GM19372 (cell line): Measurements from ENCODE around the gene ZFAND6.
"Not testable (repeated sequence)": the region's sequence is repeated elsewhere in the genome, so short reads cannot be mapped to it uniquely, and the experiment has no call there.

Experiments
- ATAC-seq: cut with Tn5 transposase; IDR thresholded peaks from one replicate; pipeline ENCODE4 v1.9.1; 2021; ENCODE audit warnings: mild to moderate bottlenecking, low read depth, moderate library complexity; ENCODE audit not compliant: unreplicated experiment

Gene ZFAND6

DNA sequence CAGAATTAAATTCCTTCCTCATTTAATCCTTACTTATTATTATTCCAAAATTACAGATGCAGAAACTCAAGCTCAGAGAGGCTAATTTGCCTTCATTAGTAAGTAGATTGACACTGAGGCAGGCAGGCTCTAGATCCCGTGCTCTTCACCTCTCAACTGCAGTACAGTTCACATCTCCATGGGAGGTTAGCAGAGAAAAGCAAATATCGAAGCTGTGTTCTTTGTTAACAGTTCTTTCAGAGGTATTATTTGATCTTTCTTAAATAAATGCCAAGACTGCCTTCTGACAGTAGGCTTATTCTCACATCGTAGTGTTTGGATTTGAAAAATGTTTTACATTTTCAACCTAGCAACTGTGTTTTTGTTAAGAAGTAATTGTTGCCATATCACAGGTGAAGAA lies 77.4 kb downstream of the ZFAND6 start:
- ATAC-seq: no peak

DNA sequence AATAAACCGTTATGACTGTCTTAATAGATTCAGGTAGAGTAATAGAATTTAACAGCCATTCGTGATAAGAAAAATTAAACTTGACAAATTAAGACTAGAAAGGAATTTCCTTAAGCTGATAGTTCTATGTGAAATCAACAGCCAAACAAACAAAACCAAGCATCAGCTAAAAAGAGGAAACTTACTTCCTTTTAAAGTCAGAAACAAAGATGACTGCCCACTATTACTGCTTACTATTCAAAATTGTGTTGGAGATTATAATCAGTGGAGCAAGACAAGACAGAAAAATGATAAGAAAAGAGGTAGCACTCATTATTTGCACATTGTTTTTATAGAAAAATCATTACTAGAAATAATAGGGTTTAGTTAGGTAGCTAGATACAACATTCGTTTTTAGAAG lies 79.5 kb downstream of the ZFAND6 start:
- no peak for ATAC-seq

DNA sequence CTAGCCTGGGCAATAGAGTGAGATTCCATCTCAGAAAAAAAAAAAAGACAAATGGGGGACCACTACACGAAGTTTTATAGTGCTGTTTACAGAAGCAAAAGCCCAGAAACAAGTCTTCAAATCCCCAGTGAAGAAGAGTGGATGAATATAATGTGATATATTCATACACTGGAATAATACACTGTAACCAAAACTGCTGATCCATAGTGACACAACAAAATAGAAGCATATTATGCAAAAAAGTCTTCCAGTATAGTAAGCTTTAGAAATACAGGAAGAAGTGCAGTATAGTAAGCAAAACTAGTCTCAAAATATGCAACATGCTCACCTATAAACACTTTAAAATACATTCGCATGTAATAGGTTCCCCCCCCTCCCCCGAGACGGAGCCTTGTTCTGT lies 81.4 kb downstream of the ZFAND6 start:
- ATAC-seq: no peak

GRCh38 chr15:80141916-80142598 lies 82.6 kb downstream of the ZFAND6 start:
- ATAC-seq: no peak

DNA sequence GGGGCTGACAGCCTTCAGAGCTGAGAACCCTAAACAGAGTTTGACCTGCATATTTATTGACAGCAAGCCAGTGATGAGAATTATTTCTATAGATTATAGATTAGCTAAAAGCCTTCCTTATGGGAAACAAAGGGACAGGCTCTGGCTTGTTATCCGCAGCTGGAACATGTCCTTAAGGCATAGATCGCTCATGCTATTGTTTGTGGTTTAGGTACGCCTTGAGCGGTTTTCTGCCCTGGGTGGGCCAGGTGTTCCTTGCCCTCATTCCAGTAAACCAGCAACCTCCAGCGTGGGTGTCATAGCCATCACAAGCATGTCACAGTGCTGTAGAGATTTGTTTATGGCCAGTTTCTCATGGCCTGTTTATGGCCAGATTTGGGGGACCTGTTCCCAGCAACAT lies 83.2 kb downstream of the ZFAND6 start:
- no peak for ATAC-seq

DNA sequence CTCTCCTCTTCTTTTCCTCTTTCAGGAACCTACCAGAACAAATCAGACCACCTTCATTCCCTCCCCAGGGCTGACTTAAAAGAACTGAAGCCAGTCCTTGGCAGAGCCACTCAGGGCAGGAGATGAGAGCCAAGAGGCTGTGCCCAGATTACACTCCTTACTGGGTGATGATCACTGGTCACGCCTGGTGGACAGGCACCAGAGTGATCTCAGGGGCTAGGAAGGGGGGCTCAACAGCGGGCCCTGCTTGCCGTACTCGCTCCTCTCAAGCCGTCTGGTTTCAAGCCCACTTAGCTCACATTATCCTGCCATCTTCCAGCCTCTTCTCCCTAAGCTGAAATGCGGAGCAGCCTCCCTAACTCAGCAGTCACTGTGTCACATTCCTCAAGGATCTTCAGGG lies 91.7 kb downstream of the ZFAND6 start:
- ATAC-seq: no peak

- ATAC-seq: no peak
These were observed 92.1 kb downstream of the ZFAND6 start for GRCh38 chr15:80151576-80151975.

GRCh38 chr15:80152180-80152895 lies 92.9 kb downstream of the ZFAND6 start:
- ATAC-seq: peak; percentile 64

DNA sequence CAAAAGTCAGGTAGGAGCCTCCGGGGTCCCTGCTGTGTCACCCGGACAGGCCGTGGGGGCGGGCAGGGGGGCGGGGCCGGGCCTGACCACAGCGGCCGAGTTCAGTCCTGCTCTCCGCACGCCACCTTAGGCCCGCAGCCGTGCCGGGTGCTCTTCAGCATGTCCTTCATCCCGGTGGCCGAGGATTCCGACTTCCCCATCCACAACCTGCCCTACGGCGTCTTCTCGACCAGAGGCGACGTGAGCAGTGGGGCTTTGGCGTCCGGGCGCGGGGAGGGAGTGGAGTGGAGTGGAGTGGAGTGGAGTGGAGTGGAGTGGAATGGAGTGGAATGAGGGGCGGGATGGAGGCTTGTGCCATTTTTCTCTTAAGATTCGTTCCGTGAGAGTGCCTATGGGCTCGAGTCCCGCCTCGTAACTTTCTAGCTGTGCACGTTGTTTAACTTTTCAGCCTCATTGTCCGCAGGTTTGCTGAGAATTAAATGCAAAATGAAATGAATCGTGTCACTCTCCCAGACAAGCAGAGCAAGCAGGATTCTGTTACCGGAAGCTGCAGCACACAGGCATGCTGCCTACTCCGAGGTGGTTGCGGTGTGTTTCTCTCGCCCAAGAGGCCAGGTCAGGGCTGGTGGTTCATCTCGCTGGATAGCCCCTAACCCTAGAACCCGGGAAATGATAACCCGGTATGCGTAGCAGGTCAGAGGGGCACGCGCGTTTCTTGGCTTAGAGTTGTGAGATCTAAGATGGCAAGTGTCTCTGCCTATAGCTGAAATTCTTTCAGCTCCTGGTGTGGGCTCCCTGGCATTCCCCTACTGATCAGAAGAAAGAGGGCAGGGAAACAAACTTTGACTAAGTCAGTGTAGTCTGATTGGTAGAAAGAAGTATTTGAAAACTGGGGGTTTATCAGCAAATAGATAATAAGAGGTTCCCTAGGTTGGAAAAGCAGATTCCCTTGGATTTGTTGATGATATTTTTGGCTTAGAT lies 93.7 kb downstream of the ZFAND6 start, which contains the start of gene FAH:
TSS of gene FAH (plus strand) at position 104 of the 981 bp plus-strand sequence. CDS start at position 160, 56 bp downstream.
- ATAC-seq: peak; percentile 68

DNA sequence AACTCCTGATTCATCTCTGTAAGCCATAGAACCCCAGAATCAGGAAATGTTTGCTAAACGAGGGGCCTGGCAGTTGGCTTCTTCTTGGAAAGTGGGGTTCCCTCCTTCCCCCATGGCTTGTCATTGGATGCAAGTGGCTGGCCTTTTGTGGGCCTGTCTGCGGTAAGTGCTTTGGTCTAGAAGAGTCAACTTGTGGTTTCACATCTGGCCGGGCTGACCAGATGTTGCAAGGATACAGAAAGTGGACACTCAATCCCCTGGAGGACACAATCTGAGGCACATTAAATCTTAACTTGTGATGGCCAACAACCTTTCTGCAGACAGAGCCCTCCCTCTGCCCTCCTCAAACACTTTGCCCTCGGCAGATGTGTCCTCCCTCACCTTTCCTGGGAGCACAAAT lies 94.4 kb downstream of the ZFAND6 start:
- no peak for ATAC-seq

DNA sequence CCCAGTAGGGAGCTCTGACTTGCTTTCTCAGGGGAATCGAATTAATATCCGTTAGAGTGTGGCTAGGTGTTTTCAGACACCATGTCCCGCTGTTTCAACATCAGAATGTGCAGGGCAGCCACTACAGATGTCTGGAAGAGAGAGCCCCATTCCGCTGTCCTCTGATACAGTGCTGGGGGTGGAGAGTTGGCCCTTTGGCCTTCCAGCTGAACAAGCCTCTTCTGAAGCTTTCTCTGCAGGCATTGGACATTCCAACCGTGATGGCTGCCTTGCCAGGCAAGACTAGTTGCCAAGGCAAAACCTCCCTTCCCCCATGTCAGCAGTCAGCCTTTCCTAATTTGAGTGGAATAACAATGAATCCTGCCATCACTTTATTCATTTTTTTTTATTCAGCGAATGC lies 94.9 kb downstream of the ZFAND6 start:
- ATAC-seq: no peak

- ATAC-seq: no peak
These were observed 95.5 kb downstream of the ZFAND6 start for GRCh38 chr15:80155001-80155377.

DNA sequence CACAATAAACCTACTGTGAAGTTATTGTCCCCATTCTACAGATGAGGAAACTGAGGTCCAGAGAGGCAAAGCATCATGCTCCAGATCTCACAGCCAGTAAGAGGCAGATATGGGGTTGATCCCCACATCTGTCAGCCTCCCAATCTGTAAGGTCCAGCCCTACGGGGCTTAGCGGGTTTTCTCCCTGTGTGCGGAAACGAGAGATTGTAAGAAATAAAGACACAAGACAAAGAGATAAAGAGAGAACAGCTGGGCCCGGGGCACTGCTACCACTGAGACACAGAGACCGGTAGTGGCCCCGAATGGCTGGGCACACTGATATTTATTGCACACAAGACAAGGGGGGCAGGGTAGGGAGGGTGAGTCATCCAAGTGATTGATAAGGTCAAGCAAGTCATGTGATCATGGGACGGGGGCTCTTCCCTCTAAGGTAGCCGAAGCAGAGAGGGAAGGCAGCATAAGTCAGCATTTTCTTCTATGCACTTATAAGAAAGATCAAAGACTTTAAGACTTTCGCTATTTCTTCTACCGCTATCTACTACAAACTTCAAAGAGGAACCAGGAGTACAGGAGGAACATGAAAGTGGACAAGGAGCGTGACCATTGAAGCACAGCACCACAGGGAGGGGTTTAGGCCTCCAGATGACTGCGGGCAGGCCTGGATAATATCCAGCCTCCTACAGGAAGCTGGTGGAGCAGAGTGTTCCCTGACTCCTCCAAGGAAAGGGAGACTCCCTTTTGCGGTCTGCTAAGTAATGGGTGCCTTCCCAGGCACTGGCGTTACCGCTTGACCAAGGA lies 96.1 kb downstream of the ZFAND6 start:
- not testable (repeated sequence) for ATAC-seq

- no peak for ATAC-seq
These were observed 96.8 kb downstream of the ZFAND6 start for GRCh38 chr15:80156176-80156720.

- no peak for ATAC-seq
These were observed 97.7 kb downstream of the ZFAND6 start for GRCh38 chr15:80157215-80157614.

DNA sequence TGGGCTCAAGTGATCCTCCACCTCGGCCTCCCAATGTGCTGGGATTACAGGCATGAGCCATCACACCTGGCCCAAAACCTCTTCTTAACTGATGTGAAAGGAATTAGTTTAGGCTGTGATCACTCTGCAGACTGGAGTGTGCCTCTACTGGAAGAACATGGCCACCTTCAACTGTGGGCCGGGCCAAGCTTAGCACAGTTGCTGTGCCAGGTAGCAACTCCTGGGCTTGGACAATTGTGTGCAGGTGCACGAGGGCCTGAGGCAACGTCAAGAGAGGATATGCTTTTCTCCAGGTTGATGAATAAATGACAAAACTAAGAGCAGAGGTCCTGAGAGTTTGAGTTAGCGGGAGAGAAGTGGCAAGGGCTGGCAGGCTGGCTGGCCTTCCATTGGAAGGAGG lies 99.8 kb downstream of the ZFAND6 start:
- ATAC-seq: no peak

- ATAC-seq: peak; percentile 62
These were observed 100.5 kb downstream of the ZFAND6 start for GRCh38 chr15:80159811-80160569.

DNA sequence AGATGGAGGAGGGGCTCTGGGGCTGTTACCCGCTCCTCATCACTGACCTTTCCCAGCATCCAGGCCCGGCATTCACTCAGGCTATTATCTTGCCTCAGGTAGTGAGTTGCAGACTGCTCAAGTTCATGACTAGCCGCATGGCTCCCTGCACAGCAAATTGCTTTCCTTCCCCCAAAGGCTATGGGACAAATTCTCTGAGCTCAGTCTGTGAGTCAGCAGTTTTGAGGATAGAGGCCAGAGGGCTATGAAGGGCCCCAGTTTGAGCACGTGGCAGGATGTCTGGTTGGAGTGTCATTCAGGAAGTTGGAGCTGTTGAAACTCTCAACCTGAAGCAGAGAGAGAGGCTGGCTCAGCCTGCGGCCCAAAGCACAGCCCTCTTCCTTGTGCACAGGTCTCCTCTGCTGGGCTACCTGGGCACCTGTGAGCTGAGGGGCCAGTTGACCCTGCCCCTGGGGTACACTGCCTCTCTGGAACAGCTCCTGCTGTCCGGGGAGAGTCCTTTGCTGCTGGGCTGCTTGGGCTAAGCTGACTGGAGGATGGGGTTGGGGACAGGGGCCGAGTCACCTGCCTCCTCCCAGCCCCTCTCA lies 101.2 kb downstream of the ZFAND6 start:
- ATAC-seq: no peak
